H9 (cell line): ENCODE data around the gene MRPL40. TPM values are rescaled to one million over a fixed set of nuclear protein-coding genes. Genes with fewer than 3 reads are reported as not detected.

Source experiments
- DNase-seq: peaks from one replicate; pipeline ENCODE4 v3.0.0-alpha.2; 2017
- H2AFZ ChIP-seq: one replicate; pipeline ENCODE4 v1.6.1; 2013; ENCODE audit warnings: mild to moderate bottlenecking, low read length, control low read depth, moderate library complexity
- H2AK5ac ChIP-seq: 2 replicates; pipeline ENCODE4 v1.6.1; 2013; ENCODE audit warnings: low read length, control low read depth, mixed read lengths; ENCODE audit not compliant: insufficient read length
- H2BK120ac ChIP-seq: one replicate; pipeline ENCODE4 v1.6.1; 2013; ENCODE audit warnings: low read depth, mild to moderate bottlenecking, low read length, control low read depth, inconsistent platforms; ENCODE audit not compliant: poor library complexity, severe bottlenecking
- H2BK12ac ChIP-seq: 2 replicates; pipeline ENCODE4 v1.6.1; 2013; ENCODE audit warnings: low read length, control low read depth, mixed read lengths, low read depth; ENCODE audit not compliant: insufficient read length
- H2BK15ac ChIP-seq: 2 replicates; pipeline ENCODE4 v1.6.1; 2013; ENCODE audit warnings: low read depth, low read length, control low read depth
- H2BK20ac ChIP-seq: one replicate; pipeline ENCODE4 v1.6.1; 2013; ENCODE audit warnings: low read depth, mild to moderate bottlenecking, low read length, control low read depth, inconsistent platforms; ENCODE audit not compliant: poor library complexity, severe bottlenecking
- H2BK5ac ChIP-seq: 2 replicates; pipeline ENCODE4 v1.6.1; 2013; ENCODE audit warnings: low read length, control low read depth, mixed read lengths; ENCODE audit not compliant: insufficient read length
- H3K14ac ChIP-seq: 2 replicates; pipeline ENCODE4 v1.6.1; 2013; ENCODE audit warnings: low read length, control low read depth; ENCODE audit not compliant: insufficient read depth
- H3K18ac ChIP-seq: 2 replicates; pipeline ENCODE4 v1.6.1; 2013; ENCODE audit warnings: low read depth, mild to moderate bottlenecking, mixed read lengths, low read length, control low read depth; ENCODE audit not compliant: insufficient read length
- H3K23ac ChIP-seq: 2 replicates; pipeline ENCODE4 v1.6.1; 2013; ENCODE audit warnings: low read length, control low read depth, mixed read lengths, low read depth; ENCODE audit not compliant: insufficient read length
- H3K23me2 ChIP-seq: 2 replicates; pipeline ENCODE4 v1.6.1; 2013; ENCODE audit warnings: low read depth, mild to moderate bottlenecking, mixed read lengths, low read length, control low read depth; ENCODE audit not compliant: insufficient read length, poor library complexity, severe bottlenecking
- H3K27ac ChIP-seq: 2 replicates; pipeline ENCODE4 v1.5.1; 2013; ENCODE audit warnings: low read length, control low read depth, mixed read lengths, low read depth; ENCODE audit not compliant: insufficient read length
- H3K27me3 ChIP-seq: 2 replicates; pipeline ENCODE4 v1.6.1; 2013; ENCODE audit warnings: low read length, control low read depth, inconsistent platforms; ENCODE audit not compliant: insufficient read depth
- H3K4ac ChIP-seq: 2 replicates; pipeline ENCODE4 v1.6.1; 2013; ENCODE audit warnings: low read depth, mild to moderate bottlenecking, control low read depth, inconsistent platforms, low read length, moderate library complexity
- H3K4me1 ChIP-seq: 2 replicates; pipeline ENCODE4 v1.6.1; 2013; ENCODE audit warnings: low read length, control low read depth, inconsistent platforms; ENCODE audit not compliant: insufficient read depth
- H3K4me2 ChIP-seq: 2 replicates; pipeline ENCODE4 v1.6.1; 2013; ENCODE audit warnings: low read length, control low read depth, mixed read lengths; ENCODE audit not compliant: insufficient read length, insufficient read depth
- H3K56ac ChIP-seq: 2 replicates; pipeline ENCODE4 v1.6.1; 2013; ENCODE audit warnings: low read depth, mild to moderate bottlenecking, mixed read lengths, low read length, control low read depth; ENCODE audit not compliant: insufficient read length
- H3K79me1 ChIP-seq: 2 replicates; pipeline ENCODE4 v1.6.1; 2013; ENCODE audit warnings: low read depth, mild to moderate bottlenecking, moderate library complexity, low read length, control low read depth, inconsistent platforms; ENCODE audit not compliant: insufficient read depth, poor library complexity, severe bottlenecking
- H3K79me2 ChIP-seq: 2 replicates; pipeline ENCODE4 v1.6.1; 2013; ENCODE audit warnings: low read length, control low read depth, inconsistent platforms; ENCODE audit not compliant: insufficient read depth
- H3K9ac ChIP-seq: 2 replicates; pipeline ENCODE4 v1.6.1; 2013; ENCODE audit warnings: low read length, control low read depth, mixed read lengths; ENCODE audit not compliant: insufficient read length; ENCODE audit errors: extremely low read depth
- H3K9me3 ChIP-seq: one replicate; pipeline ENCODE4 v1.6.1; 2013; ENCODE audit warnings: low read depth, low read length, inconsistent platforms; ENCODE audit not compliant: control insufficient read depth
- H3T11ph ChIP-seq: one replicate; pipeline ENCODE4 v1.6.1; 2013; ENCODE audit warnings: mild to moderate bottlenecking, low read length, control low read depth, inconsistent platforms
- H4K20me1 ChIP-seq: one replicate; pipeline ENCODE4 v1.6.1; 2013; ENCODE audit not compliant: control insufficient read depth, insufficient read length, insufficient read depth
- H4K5ac ChIP-seq: 2 replicates; pipeline ENCODE4 v1.6.1; 2013; ENCODE audit warnings: low read depth, mild to moderate bottlenecking, mixed read lengths, low read length, control low read depth; ENCODE audit not compliant: insufficient read length
- H4K8ac ChIP-seq: replicated peaks from 2 replicates; pipeline ENCODE4 v1.6.1; 2013; ENCODE audit warnings: low read length, control low read depth, mixed read lengths, low read depth; ENCODE audit not compliant: insufficient read length
- H4K91ac ChIP-seq: 2 replicates; pipeline ENCODE4 v1.6.1; 2013; ENCODE audit warnings: low read depth, mild to moderate bottlenecking, moderate library complexity, mixed read lengths, low read length, control low read depth; ENCODE audit not compliant: insufficient read length
- H3K27ac Mint-ChIP-seq, 3 experiments: 2 replicates in 2 of 3; 3 replicates in 1 of 3; pipeline ENCODE4 v1.8.0; 2020 to 2021; ENCODE audit warnings: mixed read lengths in 3 of 3, mild to moderate bottlenecking in 1 of 3, moderate library complexity in 1 of 3
- H3K27me3 Mint-ChIP-seq: 2 replicates; pipeline ENCODE4 v1.8.0; 2021; ENCODE audit warnings: low read depth, mild to moderate bottlenecking, moderate library complexity, mixed read lengths
- H3K36me3 Mint-ChIP-seq, 3 experiments: 2 replicates in 2 of 3; 3 replicates in 1 of 3; pipeline ENCODE4 v1.8.0; 2020 to 2021; ENCODE audit warnings: low read depth in 3 of 3, mixed read lengths in 3 of 3; ENCODE audit not compliant: insufficient read depth in 1 of 3
- H3K4me1 Mint-ChIP-seq, 2 experiments: 2 replicates each; pipeline ENCODE4 v1.8.0; 2020; ENCODE audit warnings: mixed read lengths in 2 of 2
- H3K4me3 Mint-ChIP-seq, 2 experiments: 2 replicates in 1 of 2; 3 replicates in 1 of 2; pipeline ENCODE4 v1.8.0; 2020 to 2021; ENCODE audit warnings: mild to moderate bottlenecking in 2 of 2, mixed read lengths in 2 of 2, moderate library complexity in 1 of 2
- H3K9me3 Mint-ChIP-seq, 2 experiments: 2 replicates in 1 of 2; 3 replicates in 1 of 2; pipeline ENCODE4 v1.8.0; 2020; ENCODE audit warnings: mild to moderate bottlenecking in 2 of 2, mixed read lengths in 2 of 2, moderate library complexity in 1 of 2
- WGBS: extraction: QIAGEN DNeasy Blood & Tissue Kit; methylation state at CpG from one replicate; pipeline ENCODE4 v1.1.7; 2013; ENCODE audit warnings: missing lambda C conversion rate, low lambda C conversion rate, mixed read lengths; ENCODE audit not compliant: insufficient read length; ENCODE audit errors: extremely low coverage; 5-methylcytosine and 5-hydroxymethylcytosine counted together
- total RNA-seq: library from RNA; stranded (reverse); gene quantifications from 2 replicates; pipeline ENCODE4 v1.2.1, GENCODE V29; 2021
- TF ChIP-seq, protein P1 (sequence below): fragments of 200-600 bp; sonication (generic); conservative IDR thresholded peaks from 3 replicates; pipeline ENCODE4 v1.8.0; 2021; ENCODE audit warnings: antibody characterized with exemption, mild to moderate bottlenecking

Gene MRPL40
- total RNA-seq, 1 experiment from 2014 or later = 15.2 TPM

DNA sequence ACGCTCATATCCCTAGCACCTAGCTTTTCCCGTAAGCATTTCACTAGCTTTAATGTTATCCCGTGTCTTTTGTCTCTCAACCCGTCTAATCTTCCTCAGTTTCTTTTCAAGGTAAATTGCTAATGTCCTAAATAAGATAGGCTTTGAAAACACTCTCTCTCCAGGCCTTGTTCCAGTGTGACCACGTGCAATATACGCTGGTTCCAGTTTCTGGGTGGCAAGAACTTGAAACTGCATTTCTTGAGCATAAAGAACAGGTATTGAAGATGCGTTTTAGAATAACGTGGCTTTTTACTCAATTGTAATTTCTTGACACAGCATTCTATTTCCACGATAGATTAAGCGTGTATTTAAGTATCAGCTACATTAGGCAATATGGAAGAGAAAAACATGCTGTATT, 48.4 kb downstream of the MRPL40 start:
- no peak overlapping the region for H2BK15ac ChIP-seq
- H4K91ac ChIP-seq = no peak overlapping the region
- H3K79me1 ChIP-seq = no peaks in the 10 kb centered on the region
- Mint-ChIP-seq H3K27ac (no peak overlapping the region; a peak in 1 of 7 replicates), H3K36me3 (peaks cover 21 to 40% (median 33%) of the 10 kb centered on the region in 3 experiments), H3K9me3 (no peaks in the 10 kb centered on the region), H3K4me1 (peaks cover 20% of the 10 kb centered on the region in 2 experiments), H3K27me3 (no peaks in the 10 kb centered on the region; the same call in 1 of the 2 replicates), H3K4me3 (peak overlapping the region; percentile 98)
- peaks cover 3% of the 10 kb centered on the region for H3K4me1 ChIP-seq
- no peak overlapping the region for H3K18ac ChIP-seq
- H3K4ac ChIP-seq = no peak overlapping the region
- H4K20me1 ChIP-seq = no peaks in the 10 kb centered on the region
- H3K79me2 ChIP-seq = peaks cover 20% of the 10 kb centered on the region; the same call in 1 of the 2 replicates
- TF ChIP-seq, protein P1, sequence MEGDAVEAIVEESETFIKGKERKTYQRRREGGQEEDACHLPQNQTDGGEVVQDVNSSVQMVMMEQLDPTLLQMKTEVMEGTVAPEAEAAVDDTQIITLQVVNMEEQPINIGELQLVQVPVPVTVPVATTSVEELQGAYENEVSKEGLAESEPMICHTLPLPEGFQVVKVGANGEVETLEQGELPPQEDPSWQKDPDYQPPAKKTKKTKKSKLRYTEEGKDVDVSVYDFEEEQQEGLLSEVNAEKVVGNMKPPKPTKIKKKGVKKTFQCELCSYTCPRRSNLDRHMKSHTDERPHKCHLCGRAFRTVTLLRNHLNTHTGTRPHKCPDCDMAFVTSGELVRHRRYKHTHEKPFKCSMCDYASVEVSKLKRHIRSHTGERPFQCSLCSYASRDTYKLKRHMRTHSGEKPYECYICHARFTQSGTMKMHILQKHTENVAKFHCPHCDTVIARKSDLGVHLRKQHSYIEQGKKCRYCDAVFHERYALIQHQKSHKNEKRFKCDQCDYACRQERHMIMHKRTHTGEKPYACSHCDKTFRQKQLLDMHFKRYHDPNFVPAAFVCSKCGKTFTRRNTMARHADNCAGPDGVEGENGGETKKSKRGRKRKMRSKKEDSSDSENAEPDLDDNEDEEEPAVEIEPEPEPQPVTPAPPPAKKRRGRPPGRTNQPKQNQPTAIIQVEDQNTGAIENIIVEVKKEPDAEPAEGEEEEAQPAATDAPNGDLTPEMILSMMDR = no peak
- H3K56ac ChIP-seq = no peak overlapping the region
- H2BK20ac ChIP-seq = no peak overlapping the region
- H2BK12ac ChIP-seq = no peak overlapping the region
- peak overlapping the region; percentile 75 for H3K4me2 ChIP-seq
- H3K23me2 ChIP-seq = peaks cover 13% of the 10 kb centered on the region
- no peaks in the 10 kb centered on the region for H3K9me3 ChIP-seq
- no peak for DNase-seq
- H3K14ac ChIP-seq = no peak overlapping the region
- H4K8ac ChIP-seq = no peak overlapping the region
- H2AFZ ChIP-seq = no peak overlapping the region
- H2BK5ac ChIP-seq = no peak overlapping the region
- H3K27ac ChIP-seq = no peak overlapping the region
- no peaks in the 10 kb centered on the region for H3K27me3 ChIP-seq
- no peak overlapping the region for H3K23ac ChIP-seq
- no peak overlapping the region for H2AK5ac ChIP-seq
- peak overlapping the region; percentile 94 for H3K9ac ChIP-seq
- no CpG with 5 or more reads among the region's 10 CpGs for WGBS
- H2BK120ac ChIP-seq = no peak overlapping the region
- no peak overlapping the region for H3T11ph ChIP-seq
- no peak overlapping the region for H4K5ac ChIP-seq
